Measurements from ENCODE around the gene HELZ2.

HELZ2 gene

GRCh38 chr20:63537525-63538203, 36.4 kb downstream of the HELZ2 start:
- no peak for TF ChIP-seq EZH2phosphoT487 (IDR thresholded peaks at IDR 0.05; ENCODE audit: borderline replicate concordance)
- TF ChIP-seq CTCF (conservative IDR thresholded peaks at IDR 0.05; ENCODE audit: low read length), result peak; percentile 79
- Histone ChIP-seq H3K9me2 (replicated peaks; ENCODE audit: low read depth, low read length) (no peaks in the 10 kb centered on the region), H3K4me2 (ENCODE audit: low read depth, low read length, poor library complexity, severe bottlenecking) (peak overlapping the region; percentile 66), H3K79me2 (ENCODE audit: insufficient read depth, low read length) (no peaks in the 10 kb centered on the region), H3K4me3 (ENCODE audit: low read length, poor library complexity, severe bottlenecking) (peak overlapping the region; percentile 63), H3K9me3 (ENCODE audit: insufficient read depth, low read depth, low read length) (no peaks in the 10 kb centered on the region), H3F3A (ENCODE audit: low read depth) (no peaks in the 10 kb centered on the region), H3K9ac (ENCODE audit: low read depth, low read length, poor library complexity, severe bottlenecking) (peak overlapping the region; percentile 66), H3K36me3 (ENCODE audit: insufficient read depth, low read length) (no peaks in the 10 kb centered on the region), H4K20me1 (ENCODE audit: insufficient read depth, low read length, poor library complexity, severe bottlenecking) (no peaks in the 10 kb centered on the region), H3K27me3 (ENCODE audit: insufficient read depth, low read length, poor library complexity, severe bottlenecking) (no peaks in the 10 kb centered on the region), H3K4me1 (ENCODE audit: insufficient read depth, low read length, poor library complexity, severe bottlenecking) (peaks cover 12% of the 10 kb centered on the region), H2AFZ (ENCODE audit: low read length) (peak overlapping the region; percentile 62; the same call in 1 of the 2 replicates)

GRCh38 chr20:63536997-63537524, 37.0 kb downstream of the HELZ2 start, which contains the start of gene PTK6:
TSS of gene PTK6 (minus strand) at chr20:63537376. CDS start at chr20:63537314, 62 bp downstream.
- Histone ChIP-seq H2AFZ (ENCODE audit: low read length) (peak within 1 kb of the TSS; percentile 62; the same call in 1 of the 2 replicates), H3K9ac (ENCODE audit: low read depth, low read length, poor library complexity, severe bottlenecking) (peak within 1 kb of the TSS; percentile 66)

GRCh38 chr20:63536241-63536977, 37.6 kb downstream of the HELZ2 start:
- H3K9me2 ChIP-seq (replicated peaks; ENCODE audit: low read depth, low read length), result no peaks in the 10 kb centered on the region
- H2AFZ ChIP-seq (ENCODE audit: low read length), result no peak overlapping the region
- H3K36me3 ChIP-seq (ENCODE audit: insufficient read depth, low read length), result no peaks in the 10 kb centered on the region
- no peaks in the 10 kb centered on the region for H3F3A ChIP-seq (ENCODE audit: low read depth)
- H3K79me2 ChIP-seq (ENCODE audit: insufficient read depth, low read length), result no peaks in the 10 kb centered on the region
- no peak overlapping the region for H3K4me2 ChIP-seq (ENCODE audit: low read depth, low read length, poor library complexity, severe bottlenecking)
- no peak for TF ChIP-seq EZH2phosphoT487 (IDR thresholded peaks at IDR 0.05; ENCODE audit: borderline replicate concordance)
- no peak for TF ChIP-seq CTCF (conservative IDR thresholded peaks at IDR 0.05; ENCODE audit: low read length)
- no peak overlapping the region for H3K9ac ChIP-seq (ENCODE audit: low read depth, low read length, poor library complexity, severe bottlenecking)
- H3K4me3 ChIP-seq (ENCODE audit: low read length, poor library complexity, severe bottlenecking), result no peak overlapping the region
- no peaks in the 10 kb centered on the region for H4K20me1 ChIP-seq (ENCODE audit: insufficient read depth, low read length, poor library complexity, severe bottlenecking)
- no peaks in the 10 kb centered on the region for H3K27me3 ChIP-seq (ENCODE audit: insufficient read depth, low read length, poor library complexity, severe bottlenecking)
- no peaks in the 10 kb centered on the region for H3K9me3 ChIP-seq (ENCODE audit: insufficient read depth, low read depth, low read length)
- peaks cover 12% of the 10 kb centered on the region for H3K4me1 ChIP-seq (ENCODE audit: insufficient read depth, low read length, poor library complexity, severe bottlenecking)

More at GRCh38 chr20:63536997-63537524, 37.0 kb downstream of the HELZ2 start, which contains the start of gene PTK6:
- TF ChIP-seq CTCF (conservative IDR thresholded peaks at IDR 0.05; ENCODE audit: low read length) (no peak), EZH2phosphoT487 (IDR thresholded peaks at IDR 0.05; ENCODE audit: borderline replicate concordance) (no peak)
- no peaks in the 10 kb centered on the region for H3K36me3 ChIP-seq (ENCODE audit: insufficient read depth, low read length)
- H3K9me2 ChIP-seq (replicated peaks; ENCODE audit: low read depth, low read length), result no peaks in the 10 kb centered on the region
- H3K4me1 ChIP-seq (ENCODE audit: insufficient read depth, low read length, poor library complexity, severe bottlenecking), result peaks cover 12% of the 10 kb centered on the region
- peak within 1 kb of the TSS; percentile 63 for H3K4me3 ChIP-seq (ENCODE audit: low read length, poor library complexity, severe bottlenecking)
- H3K79me2 ChIP-seq (ENCODE audit: insufficient read depth, low read length), result no peaks in the 10 kb centered on the region
- no peaks in the 10 kb centered on the region for H3F3A ChIP-seq (ENCODE audit: low read depth)
- no peaks in the 10 kb centered on the region for H3K27me3 ChIP-seq (ENCODE audit: insufficient read depth, low read length, poor library complexity, severe bottlenecking)
- H3K9me3 ChIP-seq (ENCODE audit: insufficient read depth, low read depth, low read length), result no peaks in the 10 kb centered on the region
- peak within 1 kb of the TSS; percentile 66 for H3K4me2 ChIP-seq (ENCODE audit: low read depth, low read length, poor library complexity, severe bottlenecking)
- H4K20me1 ChIP-seq (ENCODE audit: insufficient read depth, low read length, poor library complexity, severe bottlenecking), result no peaks in the 10 kb centered on the region

Data from Loucy (cell line).